ENCODE data around the gene PRDM15. TPM values are rescaled to one million over a fixed set of nuclear protein-coding genes. Genes with fewer than 3 reads are reported as not detected.

The PRDM15 gene
- total RNA-seq, 6 donors from 2014 or later, result 5.3 to 31.4 (median 7.4) TPM

- DNase-seq (peak in 1 of 2 donors; percentile 41), ATAC-seq (ENCODE audit: low FRiP score in 2 of 2) (peak in 1 of 2 donors; percentile 58)
- Histone ChIP-seq H3K4me1 (no peaks in the 10 kb centered on the region), H3K36me3 (peaks cover 0 to 29% (median 11%) of the 10 kb centered on the region in 4 donors), H3K4me3 (no peak overlapping the region), H3K9me3 (no peaks in the 10 kb centered on the region), H3K27me3 (no peaks in the 10 kb centered on the region), H3K27ac (peak overlapping the region in 1 of 4 donors; percentile 3)
- 79 to 85% methylated on average over 15 of the region's 15 CpGs for WGBS, 2 donors
- TF ChIP-seq CTCF (IDR thresholded peaks at IDR 0.05) (peak in 1 of 6 experiments; percentile 11), POLR2A (IDR thresholded peaks at IDR 0.05) (no peak)
These were observed 30.1 kb downstream of the PRDM15 start for GRCh38 chr21:41848958-41849580.

GRCh38 chr21:41848533-41848932, 30.6 kb downstream of the PRDM15 start:
- Histone ChIP-seq H3K4me3 (no peak overlapping the region), H3K27ac (no peak overlapping the region), H3K36me3 (peaks cover 0 to 23% (median 8%) of the 10 kb centered on the region in 4 donors), H3K4me1 (no peaks in the 10 kb centered on the region), H3K9me3 (no peaks in the 10 kb centered on the region), H3K27me3 (no peaks in the 10 kb centered on the region)
- 74 to 80% methylated on average over 8 of the region's 8 CpGs for WGBS, 2 donors
- TF ChIP-seq CTCF (IDR thresholded peaks at IDR 0.05) (no peak), POLR2A (IDR thresholded peaks at IDR 0.05) (no peak), POLR2AphosphoS5 (IDR thresholded peaks at IDR 0.05) (no peak), EP300 (IDR thresholded peaks at IDR 0.05) (no peak)
- DNase-seq, result peak in 1 of 2 donors; percentile 39
- no peak for ATAC-seq (ENCODE audit: low FRiP score in 2 of 2)

GRCh38 chr21:41847066-41847804, 31.9 kb downstream of the PRDM15 start:
- Histone ChIP-seq H3K4me3 (no peak overlapping the region), H3K36me3 (peaks cover 0 to 12% (median 4%) of the 10 kb centered on the region in 4 donors), H3K4me1 (no peaks in the 10 kb centered on the region), H3K9me3 (no peaks in the 10 kb centered on the region), H3K27me3 (no peaks in the 10 kb centered on the region), H3K27ac (no peak overlapping the region)
- ATAC-seq (ENCODE audit: low FRiP score in 2 of 2), result peak in 1 of 2 donors; percentile 19
- 87 to 91% methylated on average over 16 to 21 of the region's 21 CpGs for WGBS, 2 donors
- TF ChIP-seq POLR2A (IDR thresholded peaks at IDR 0.05) (no peak), EP300 (IDR thresholded peaks at IDR 0.05) (no peak), CTCF (IDR thresholded peaks at IDR 0.05) (no peak), POLR2AphosphoS5 (IDR thresholded peaks at IDR 0.05) (no peak)
- DNase-seq, result no peak

GRCh38 chr21:41846536-41846935, 32.6 kb downstream of the PRDM15 start:
- TF ChIP-seq EP300 (IDR thresholded peaks at IDR 0.05), result no peak
- TF ChIP-seq CTCF (IDR thresholded peaks at IDR 0.05), result no peak
- no peak for TF ChIP-seq POLR2A (IDR thresholded peaks at IDR 0.05)
- no peak for TF ChIP-seq POLR2AphosphoS5 (IDR thresholded peaks at IDR 0.05)
- H3K36me3 ChIP-seq, result peaks cover 0 to 12% (median 1%) of the 10 kb centered on the region in 4 donors
- ATAC-seq (ENCODE audit: low FRiP score in 2 of 2) (no peak), DNase-seq (no peak)
- H3K4me1 ChIP-seq, result no peaks in the 10 kb centered on the region
- no peak overlapping the region for H3K4me3 ChIP-seq
- H3K27ac ChIP-seq, result no peak overlapping the region
- WGBS, 2 donors, result 90 to 92% methylated on average over 7 of the region's 7 CpGs
- no peaks in the 10 kb centered on the region for H3K27me3 ChIP-seq
- no peaks in the 10 kb centered on the region for H3K9me3 ChIP-seq
